Activated T-cell treated with anti-CD3 and anti-CD28 coated beads, Interleukin-2, amount 50 U/mL, for 1 hour (primary cell): ENCODE measurements around the gene IMPG1.

ENCODE experiments used
- DNase-seq: peaks from one replicate; pipeline ENCODE4 v3.0.0-alpha.2; 2020

Gene IMPG1

GRCh38 chr6:76072562-76072961, at the start of gene IMPG1:
Gene IMPG1 (minus strand): TSS chr6:76072662. CDS start chr6:76072488, 174 bp downstream.
- no peak for DNase-seq

- DNase-seq: no peak
These were observed 47.8 kb upstream of the IMPG1 start for GRCh38 chr6:76120302-76120701.

GRCh38 chr6:76073281-76073680, 819 bp upstream of the IMPG1 start:
- no peak for DNase-seq

GRCh38 chr6:76057469-76057868, 15.0 kb downstream of the IMPG1 start:
- DNase-seq: no peak

GRCh38 chr6:76052314-76052713, 20.1 kb downstream of the IMPG1 start:
- no peak for DNase-seq

GRCh38 chr6:76043690-76044089, 28.8 kb downstream of the IMPG1 start:
- no peak for DNase-seq

- DNase-seq: no peak
These were observed 36.7 kb downstream of the IMPG1 start for GRCh38 chr6:76035713-76036112.

- DNase-seq: no peak
These were observed 46.4 kb downstream of the IMPG1 start for GRCh38 chr6:76026101-76026500.

GRCh38 chr6:76014626-76015530, 57.6 kb downstream of the IMPG1 start:
- DNase-seq: no peak

- DNase-seq: no peak
These were observed 68.3 kb downstream of the IMPG1 start for GRCh38 chr6:76004202-76004601.

GRCh38 chr6:76003686-76004085, 68.8 kb downstream of the IMPG1 start:
- DNase-seq: no peak

- no peak for DNase-seq
These were observed 69.3 kb downstream of the IMPG1 start for GRCh38 chr6:76003113-76003512.

- no peak for DNase-seq
These were observed 71.8 kb downstream of the IMPG1 start for GRCh38 chr6:76000629-76001028.

GRCh38 chr6:75997696-75998095, 74.8 kb downstream of the IMPG1 start:
- no peak for DNase-seq

GRCh38 chr6:75993236-75994162, 79.0 kb downstream of the IMPG1 start:
- DNase-seq: no peak

GRCh38 chr6:75991941-75992340, 80.5 kb downstream of the IMPG1 start:
- no peak for DNase-seq

GRCh38 chr6:75986935-75987334, 85.5 kb downstream of the IMPG1 start:
- no peak for DNase-seq

GRCh38 chr6:75975904-75976303, 96.6 kb downstream of the IMPG1 start:
- DNase-seq: no peak

GRCh38 chr6:75970093-75970492, 102.4 kb downstream of the IMPG1 start:
- no peak for DNase-seq

GRCh38 chr6:75968143-75968542, 104.3 kb downstream of the IMPG1 start:
- DNase-seq: no peak

- no peak for DNase-seq
These were observed 108.9 kb downstream of the IMPG1 start for GRCh38 chr6:75963569-75963968.

GRCh38 chr6:75952128-75952527, 120.3 kb downstream of the IMPG1 start:
- DNase-seq: no peak

- DNase-seq: no peak
These were observed 124.5 kb downstream of the IMPG1 start for GRCh38 chr6:75947935-75948334.
